Measurements from ENCODE around the gene ZNF544.

The ZNF544 gene

GRCh38 chr19:58203814-58204475 is 24.8 kb upstream of the ZNF544 start:
- Histone ChIP-seq H3K79me2 (ENCODE audit: insufficient read depth, low read length) (no peaks in the 10 kb centered on the region), H3F3A (ENCODE audit: insufficient read depth) (no peaks in the 10 kb centered on the region), H3K9me3 (ENCODE audit: insufficient read depth, low read length) (peaks cover 46% of the 10 kb centered on the region; the same call in 1 of the 2 replicates), H2AFZ (ENCODE audit: low read depth, low read length, severe bottlenecking) (no peak overlapping the region), H3K4me3 (ENCODE audit: insufficient read depth, low read length, poor library complexity, severe bottlenecking) (no peak overlapping the region), H3K9ac (ENCODE audit: low read length) (no peak overlapping the region), H4K20me1 (ENCODE audit: low read depth, low read length) (no peaks in the 10 kb centered on the region), H3K27ac (ENCODE audit: low read depth, low read length) (no peak overlapping the region), H3K4me2 (ENCODE audit: low read depth, low read length, poor library complexity, severe bottlenecking) (no peak overlapping the region), H3K36me3 (ENCODE audit: low read length) (peaks cover 63% of the 10 kb centered on the region), H3K27me3 (ENCODE audit: low read length) (no peaks in the 10 kb centered on the region), H3K9me2 (replicated peaks; ENCODE audit: insufficient read depth, low read length) (no peaks in the 10 kb centered on the region)
- TF ChIP-seq CTCF (IDR thresholded peaks at IDR 0.05; ENCODE audit: insufficient read depth, low read length, poor library complexity, severe bottlenecking), result no peak
- TF ChIP-seq EZH2phosphoT487 (conservative IDR thresholded peaks at IDR 0.05; ENCODE audit: low read length), result no peak

- Histone ChIP-seq H2AFZ (ENCODE audit: low read depth, low read length, severe bottlenecking) (no peak overlapping the region), H3K4me3 (ENCODE audit: insufficient read depth, low read length, poor library complexity, severe bottlenecking) (no peak overlapping the region), H3K9ac (ENCODE audit: low read length) (no peak overlapping the region), H4K20me1 (ENCODE audit: low read depth, low read length) (no peaks in the 10 kb centered on the region), H3K27me3 (ENCODE audit: low read length) (no peaks in the 10 kb centered on the region), H3K27ac (ENCODE audit: low read depth, low read length) (no peak overlapping the region), H3K36me3 (ENCODE audit: low read length) (peaks cover 61% of the 10 kb centered on the region), H3F3A (ENCODE audit: insufficient read depth) (no peaks in the 10 kb centered on the region), H3K79me2 (ENCODE audit: insufficient read depth, low read length) (no peaks in the 10 kb centered on the region), H3K9me3 (ENCODE audit: insufficient read depth, low read length) (peaks cover 46% of the 10 kb centered on the region; the same call in 1 of the 2 replicates), H3K4me2 (ENCODE audit: low read depth, low read length, poor library complexity, severe bottlenecking) (no peak overlapping the region), H3K9me2 (replicated peaks; ENCODE audit: insufficient read depth, low read length) (no peaks in the 10 kb centered on the region)
- TF ChIP-seq CTCF (IDR thresholded peaks at IDR 0.05; ENCODE audit: insufficient read depth, low read length, poor library complexity, severe bottlenecking), result no peak
- no peak for TF ChIP-seq EZH2phosphoT487 (conservative IDR thresholded peaks at IDR 0.05; ENCODE audit: low read length)
Measured at GRCh38 chr19:58204566-58204965, 24.1 kb upstream of the ZNF544 start.

GRCh38 chr19:58209577-58209976 is 19.1 kb upstream of the ZNF544 start:
- no peak overlapping the region for H3K4me3 ChIP-seq (ENCODE audit: insufficient read depth, low read length, poor library complexity, severe bottlenecking)
- no peak overlapping the region for H2AFZ ChIP-seq (ENCODE audit: low read depth, low read length, severe bottlenecking)
- H3K4me2 ChIP-seq (ENCODE audit: low read depth, low read length, poor library complexity, severe bottlenecking), result no peak overlapping the region
- H3K9me2 ChIP-seq (replicated peaks; ENCODE audit: insufficient read depth, low read length), result no peaks in the 10 kb centered on the region
- no peak overlapping the region for H3K27ac ChIP-seq (ENCODE audit: low read depth, low read length)
- TF ChIP-seq CTCF (IDR thresholded peaks at IDR 0.05; ENCODE audit: insufficient read depth, low read length, poor library complexity, severe bottlenecking), result no peak
- TF ChIP-seq EZH2phosphoT487 (conservative IDR thresholded peaks at IDR 0.05; ENCODE audit: low read length), result no peak
- no peaks in the 10 kb centered on the region for H4K20me1 ChIP-seq (ENCODE audit: low read depth, low read length)
- no peaks in the 10 kb centered on the region for H3K79me2 ChIP-seq (ENCODE audit: insufficient read depth, low read length)
- H3K9ac ChIP-seq (ENCODE audit: low read length), result no peak overlapping the region
- peaks cover 17% of the 10 kb centered on the region; the same call in 1 of the 2 replicates for H3K9me3 ChIP-seq (ENCODE audit: insufficient read depth, low read length)
- H3K27me3 ChIP-seq (ENCODE audit: low read length), result no peaks in the 10 kb centered on the region
- H3F3A ChIP-seq (ENCODE audit: insufficient read depth), result no peaks in the 10 kb centered on the region
- peaks cover 81% of the 10 kb centered on the region for H3K36me3 ChIP-seq (ENCODE audit: low read length)

Measured in SU-DHL-6 (cell line).